Measurements from ENCODE around the gene NRXN2.

NRXN2 gene

GRCh38 chr11:64560941-64561340, 162.1 kb downstream of the NRXN2 start:
- no peak for DNase-seq

- DNase-seq: no peak
These were observed 162.7 kb downstream of the NRXN2 start for GRCh38 chr11:64560139-64560771.

GRCh38 chr11:64559351-64560138, 163.5 kb downstream of the NRXN2 start:
- no peak for DNase-seq

GRCh38 chr11:64558869-64559268, 164.1 kb downstream of the NRXN2 start:
- DNase-seq: no peak

- no peak for DNase-seq
These were observed 164.8 kb downstream of the NRXN2 start for GRCh38 chr11:64558065-64558745.

GRCh38 chr11:64556721-64557250, 166.2 kb downstream of the NRXN2 start:
- DNase-seq: no peak
